HepG2 (cell line): ENCODE data around the gene USP24.

Experiments used
- E2F1 ChIP-seq: sonication (generic); formaldehyde crosslinking; IDR thresholded peaks from 2 replicates; pipeline ENCODE4 v1.5.0; 2020; ENCODE audit warnings: missing genetic modification reagents
- EP300 ChIP-seq, 3 experiments: sonication (generic) in 1 of 3; formaldehyde crosslinking in 1 of 3; IDR thresholded peaks; 2 replicates each; pipeline versions ENCODE4 v1.5.1 to v1.6.1; 2011 to 2020; ENCODE audit warnings: low read depth in 2 of 3, low read length in 2 of 3, borderline replicate concordance in 1 of 3, improper control_type of control experiment in 1 of 3, mild to moderate bottlenecking in 1 of 3, missing genetic modification reagents in 1 of 3, moderate library complexity in 1 of 3
- ZNF160 ChIP-seq: sonication (generic); formaldehyde crosslinking; IDR thresholded peaks from 2 replicates; pipeline ENCODE4 v1.8.0; 2022; ENCODE audit warnings: mild to moderate bottlenecking, inconsistent platforms, missing genetic modification reagents
- TF ChIP-seq, protein P1 (sequence below): sonication (generic); formaldehyde crosslinking; IDR thresholded peaks from 2 replicates; pipeline ENCODE4 v1.4.0; 2020; ENCODE audit warnings: missing genetic modification reagents, borderline replicate concordance

- no peak for TF ChIP-seq ZNF160
- TF ChIP-seq, protein P1, sequence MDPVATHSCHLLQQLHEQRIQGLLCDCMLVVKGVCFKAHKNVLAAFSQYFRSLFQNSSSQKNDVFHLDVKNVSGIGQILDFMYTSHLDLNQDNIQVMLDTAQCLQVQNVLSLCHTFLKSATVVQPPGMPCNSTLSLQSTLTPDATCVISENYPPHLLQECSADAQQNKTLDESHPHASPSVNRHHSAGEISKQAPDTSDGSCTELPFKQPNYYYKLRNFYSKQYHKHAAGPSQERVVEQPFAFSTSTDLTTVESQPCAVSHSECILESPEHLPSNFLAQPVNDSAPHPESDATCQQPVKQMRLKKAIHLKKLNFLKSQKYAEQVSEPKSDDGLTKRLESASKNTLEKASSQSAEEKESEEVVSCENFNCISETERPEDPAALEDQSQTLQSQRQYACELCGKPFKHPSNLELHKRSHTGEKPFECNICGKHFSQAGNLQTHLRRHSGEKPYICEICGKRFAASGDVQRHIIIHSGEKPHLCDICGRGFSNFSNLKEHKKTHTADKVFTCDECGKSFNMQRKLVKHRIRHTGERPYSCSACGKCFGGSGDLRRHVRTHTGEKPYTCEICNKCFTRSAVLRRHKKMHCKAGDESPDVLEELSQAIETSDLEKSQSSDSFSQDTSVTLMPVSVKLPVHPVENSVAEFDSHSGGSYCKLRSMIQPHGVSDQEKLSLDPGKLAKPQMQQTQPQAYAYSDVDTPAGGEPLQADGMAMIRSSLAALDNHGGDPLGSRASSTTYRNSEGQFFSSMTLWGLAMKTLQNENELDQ (CRISPR knock-in tag): no peak
- TF ChIP-seq EP300 (IDR thresholded peaks at IDR 0.05; ENCODE audit: low read depth in 2 of 2, low read length in 2 of 2): no peak
- TF ChIP-seq EP300 (CRISPR knock-in tag; IDR thresholded peaks at IDR 0.05; ENCODE audit: borderline replicate concordance): no peak
- no peak for TF ChIP-seq E2F1
Measured at GRCh38 chr1:55040933-55041494, 174.2 kb downstream of the USP24 start.
